ENCODE data around the gene CCL4. TPM values are rescaled to one million over a fixed set of nuclear protein-coding genes. Genes with fewer than 3 reads are reported as not detected.

CCL4 gene
- total RNA-seq, 4 donors from 2014 or later: 1.0 to 2.5 (median 1.5) TPM

DNA sequence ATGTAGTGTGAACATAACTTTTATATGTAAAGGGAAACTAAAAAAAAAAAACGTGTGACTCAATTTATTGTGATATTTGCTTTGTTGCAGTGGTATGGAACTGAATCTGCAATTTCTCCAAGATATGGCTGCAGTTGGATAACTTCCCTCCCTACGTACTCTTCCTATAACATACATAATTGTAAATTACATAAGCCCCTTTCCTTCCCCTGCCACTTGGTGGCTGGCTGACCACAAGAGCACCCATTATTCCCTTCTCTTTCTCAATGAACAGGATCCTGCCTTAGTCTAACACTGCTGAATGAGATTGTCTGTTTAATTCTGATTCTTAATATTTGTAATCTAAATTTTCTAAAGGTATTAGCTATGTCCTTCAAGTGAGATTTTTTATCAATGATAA lies 27.8 kb downstream of the CCL4 start:
- no peaks in the 10 kb centered on the region for H3K9me3 ChIP-seq
- H3K4me1 ChIP-seq: no peaks in the 10 kb centered on the region
- intact Hi-C loops (cut with DNase I; ENCODE audit: low total_unique reads): no loop called here
- TF ChIP-seq POLR2A (IDR thresholded peaks at IDR 0.05): no peak
- TF ChIP-seq, protein P1, sequence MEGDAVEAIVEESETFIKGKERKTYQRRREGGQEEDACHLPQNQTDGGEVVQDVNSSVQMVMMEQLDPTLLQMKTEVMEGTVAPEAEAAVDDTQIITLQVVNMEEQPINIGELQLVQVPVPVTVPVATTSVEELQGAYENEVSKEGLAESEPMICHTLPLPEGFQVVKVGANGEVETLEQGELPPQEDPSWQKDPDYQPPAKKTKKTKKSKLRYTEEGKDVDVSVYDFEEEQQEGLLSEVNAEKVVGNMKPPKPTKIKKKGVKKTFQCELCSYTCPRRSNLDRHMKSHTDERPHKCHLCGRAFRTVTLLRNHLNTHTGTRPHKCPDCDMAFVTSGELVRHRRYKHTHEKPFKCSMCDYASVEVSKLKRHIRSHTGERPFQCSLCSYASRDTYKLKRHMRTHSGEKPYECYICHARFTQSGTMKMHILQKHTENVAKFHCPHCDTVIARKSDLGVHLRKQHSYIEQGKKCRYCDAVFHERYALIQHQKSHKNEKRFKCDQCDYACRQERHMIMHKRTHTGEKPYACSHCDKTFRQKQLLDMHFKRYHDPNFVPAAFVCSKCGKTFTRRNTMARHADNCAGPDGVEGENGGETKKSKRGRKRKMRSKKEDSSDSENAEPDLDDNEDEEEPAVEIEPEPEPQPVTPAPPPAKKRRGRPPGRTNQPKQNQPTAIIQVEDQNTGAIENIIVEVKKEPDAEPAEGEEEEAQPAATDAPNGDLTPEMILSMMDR (IDR thresholded peaks at IDR 0.05): no peak
- no peak overlapping the region for H3K4me3 ChIP-seq
- no peaks in the 10 kb centered on the region for H3K27me3 ChIP-seq
- DNase-seq: no peak
- H3K27ac ChIP-seq: no peak overlapping the region
- H3K36me3 ChIP-seq: no peaks in the 10 kb centered on the region

DNA sequence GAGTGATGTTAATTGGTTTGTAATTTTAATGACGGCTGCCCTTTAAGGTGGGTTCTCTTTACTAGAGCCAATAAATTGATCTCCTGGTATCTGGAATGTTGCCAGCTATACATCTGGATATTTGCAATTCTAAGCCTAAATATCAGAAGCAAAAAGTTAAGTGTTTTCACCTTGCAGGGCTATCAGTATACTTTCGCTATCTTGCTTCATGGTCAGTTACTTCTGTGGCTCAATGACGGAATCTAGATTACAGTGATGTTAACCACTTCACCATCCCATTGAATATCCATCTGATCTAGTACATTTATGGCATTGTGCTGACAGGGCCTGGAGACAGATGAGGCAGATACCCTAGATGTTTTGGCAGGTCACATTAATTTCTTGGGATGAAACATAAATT lies 28.3 kb downstream of the CCL4 start:
- no peak overlapping the region for H3K4me3 ChIP-seq
- no peaks in the 10 kb centered on the region for H3K4me1 ChIP-seq
- intact Hi-C loops (cut with DNase I; ENCODE audit: low total_unique reads): no loop called here
- no peaks in the 10 kb centered on the region for H3K36me3 ChIP-seq
- H3K9me3 ChIP-seq: no peaks in the 10 kb centered on the region
- TF ChIP-seq POLR2A (IDR thresholded peaks at IDR 0.05): no peak
- TF ChIP-seq, protein P1 (IDR thresholded peaks at IDR 0.05): no peak
- H3K27ac ChIP-seq: no peak overlapping the region
- no peak for DNase-seq
- H3K27me3 ChIP-seq: no peaks in the 10 kb centered on the region

DNA sequence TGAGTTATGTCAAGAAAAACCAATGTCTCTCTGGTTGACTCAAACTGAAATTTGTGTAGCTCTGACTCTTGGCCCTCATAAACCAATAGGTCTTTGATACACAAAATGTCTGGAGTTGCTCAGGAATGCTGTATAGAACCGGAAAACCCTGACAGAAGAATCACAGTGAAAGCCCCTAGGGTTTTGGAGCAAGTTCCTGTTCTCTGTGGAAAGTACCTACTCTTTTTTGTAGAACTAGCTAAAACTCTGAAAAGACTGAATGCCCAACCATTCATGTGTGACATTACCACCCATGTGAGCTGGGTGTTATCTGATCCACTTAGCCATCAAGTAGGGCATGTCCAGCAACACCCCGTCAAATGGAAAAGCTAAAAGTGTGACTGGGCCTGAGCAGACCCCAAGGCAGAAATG lies 28.8 kb downstream of the CCL4 start:
- DNase-seq: no peak
- intact Hi-C loops (cut with DNase I; ENCODE audit: low total_unique reads): no loop called here
- Histone ChIP-seq H3K27ac (no peak overlapping the region), H3K4me1 (no peaks in the 10 kb centered on the region), H3K36me3 (no peaks in the 10 kb centered on the region), H3K4me3 (no peak overlapping the region), H3K27me3 (no peaks in the 10 kb centered on the region), H3K9me3 (no peaks in the 10 kb centered on the region)
- TF ChIP-seq, protein P1 (IDR thresholded peaks at IDR 0.05): no peak
- TF ChIP-seq POLR2A (IDR thresholded peaks at IDR 0.05): no peak

- H3K27me3 ChIP-seq: no peaks in the 10 kb centered on the region
- intact Hi-C loops (cut with DNase I; ENCODE audit: low total_unique reads): no loop called here
Measured at GRCh38 chr17:36133602-36134236, 30.1 kb downstream of the CCL4 start.

DNA sequence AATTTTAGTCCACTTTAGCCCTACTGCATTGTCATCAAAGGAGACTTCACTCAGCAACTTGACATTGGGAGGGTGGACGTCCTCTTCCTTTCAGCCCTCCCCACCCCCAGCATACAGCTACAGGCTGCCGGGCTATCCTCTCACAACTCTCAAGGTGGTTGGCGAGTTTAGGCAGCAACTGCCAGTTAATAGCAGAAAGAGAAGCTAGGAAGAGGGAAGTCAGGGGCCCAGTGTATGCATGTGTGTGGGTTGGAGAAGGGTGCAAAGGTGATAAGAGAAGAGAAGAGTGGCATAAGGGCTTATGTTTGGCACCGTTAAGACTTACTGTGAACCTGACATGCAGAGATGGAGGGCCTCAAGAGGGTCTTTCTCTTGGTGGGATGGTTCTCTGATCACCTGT lies 31.8 kb downstream of the CCL4 start:
- Histone ChIP-seq H3K27ac (no peak overlapping the region), H3K4me3 (no peak overlapping the region), H3K36me3 (no peaks in the 10 kb centered on the region), H3K4me1 (no peaks in the 10 kb centered on the region), H3K27me3 (no peaks in the 10 kb centered on the region), H3K9me3 (no peaks in the 10 kb centered on the region)
- no peak for DNase-seq
- no peak for TF ChIP-seq POLR2A (IDR thresholded peaks at IDR 0.05)
- TF ChIP-seq, protein P1 (IDR thresholded peaks at IDR 0.05): no peak
- intact Hi-C loops (cut with DNase I; ENCODE audit: low total_unique reads): no loop called here

More at GRCh38 chr17:36133602-36134236, 30.1 kb downstream of the CCL4 start:
- Histone ChIP-seq H3K27ac (no peak overlapping the region), H3K36me3 (no peaks in the 10 kb centered on the region), H3K4me3 (no peak overlapping the region), H3K4me1 (no peaks in the 10 kb centered on the region), H3K9me3 (no peaks in the 10 kb centered on the region)
- TF ChIP-seq POLR2A (IDR thresholded peaks at IDR 0.05): no peak
- DNase-seq: no peak

GRCh38 chr17:36136036-36136435 lies 32.4 kb downstream of the CCL4 start:
- TF ChIP-seq POLR2A (IDR thresholded peaks at IDR 0.05): no peak
- TF ChIP-seq, protein P1 (IDR thresholded peaks at IDR 0.05): no peak
- H3K27ac ChIP-seq: no peak overlapping the region
- intact Hi-C loops (cut with DNase I; ENCODE audit: low total_unique reads): no loop called here
- DNase-seq: no peak
- H3K27me3 ChIP-seq: no peaks in the 10 kb centered on the region
- no peaks in the 10 kb centered on the region for H3K9me3 ChIP-seq
- no peaks in the 10 kb centered on the region for H3K4me1 ChIP-seq
- no peak overlapping the region for H3K4me3 ChIP-seq
- H3K36me3 ChIP-seq: no peaks in the 10 kb centered on the region

Measured in uterus (tissue), 4 donors.